Fibroblast of lung (primary cell): ENCODE results near the gene KRTAP5-6.

ENCODE experiments used
- CTCF ChIP-seq, 2 donors: IDR thresholded peaks in 1 of 2; conservative IDR thresholded peaks in 1 of 2; 1 replicate in 1 of 2; 2 replicates in 1 of 2; pipeline ENCODE4 v1.5.1; 2011 to 2012; ENCODE audit warnings: low read length in 2 of 2, control low read depth in 1 of 2, inconsistent platforms in 1 of 2, low read depth in 1 of 2, mild to moderate bottlenecking in 1 of 2
- EZH2 ChIP-seq: IDR thresholded peaks from 2 replicates; pipeline ENCODE4 v1.5.1; 2012; ENCODE audit warnings: low read length, control low read depth, mild to moderate bottlenecking; ENCODE audit errors: missing control alignments

DNA sequence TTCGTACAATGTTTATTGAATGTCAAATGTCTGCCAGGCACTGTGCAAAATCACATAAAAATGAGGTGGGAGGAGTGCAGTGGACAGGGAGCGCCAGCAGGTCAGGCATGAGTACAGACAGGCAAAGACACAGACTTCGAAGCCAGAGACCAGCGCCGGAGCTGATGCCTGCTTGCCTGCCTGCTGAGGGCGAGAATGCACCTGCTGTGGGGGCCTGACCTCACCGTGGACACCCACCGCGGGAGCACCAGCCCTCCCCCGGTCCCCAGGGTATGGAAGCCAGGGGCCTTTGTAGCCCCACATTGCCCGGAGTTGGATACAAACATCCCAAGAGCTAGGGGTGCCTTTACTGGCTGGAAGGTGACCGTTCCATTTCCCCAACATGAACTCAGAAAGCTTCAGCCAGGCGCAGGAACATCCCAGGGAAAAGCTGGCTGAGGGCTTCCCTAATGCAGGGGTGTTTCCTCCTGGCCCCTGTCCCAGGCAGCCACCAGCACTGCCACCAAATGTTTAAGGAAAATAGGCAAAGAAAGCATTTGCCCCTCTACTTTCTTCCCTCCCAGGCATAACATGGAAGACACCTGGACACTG lies 35.5 kb downstream of the KRTAP5-6 start:
- TF ChIP-seq CTCF (conservative IDR thresholded peaks at IDR 0.05 in 1 of 2, IDR thresholded peaks at IDR 0.05 in 1 of 2; ENCODE audit: low read depth in 1 of 2, low read length in 2 of 2), result no peak
- no peak for TF ChIP-seq EZH2
